Measurements from ENCODE around the gene DPY19L3.

The DPY19L3 gene

DNA sequence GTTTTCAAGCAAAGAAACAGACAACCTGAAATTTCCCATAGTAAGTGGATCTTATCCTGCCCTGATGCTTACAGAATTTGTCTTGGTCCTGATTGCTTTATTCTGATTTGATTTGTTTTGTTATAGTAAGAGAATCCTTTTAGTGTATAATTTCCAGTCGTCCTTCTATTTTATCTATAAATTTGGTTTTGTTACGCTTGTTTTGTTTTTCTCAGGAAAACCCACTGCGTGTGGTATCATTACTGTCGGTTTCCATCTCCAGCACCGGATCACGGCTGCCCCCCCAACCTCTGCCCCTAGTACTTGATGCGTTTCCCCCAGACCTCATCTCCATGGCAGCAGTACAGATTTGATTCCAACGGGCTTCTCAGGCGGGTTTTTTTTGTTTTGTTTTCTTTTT, 117.4 kb downstream of the DPY19L3 start:
- no peak for DNase-seq

- DNase-seq: no peak
These were observed 121.3 kb downstream of the DPY19L3 start for GRCh38 chr19:32526895-32527294.

DNA sequence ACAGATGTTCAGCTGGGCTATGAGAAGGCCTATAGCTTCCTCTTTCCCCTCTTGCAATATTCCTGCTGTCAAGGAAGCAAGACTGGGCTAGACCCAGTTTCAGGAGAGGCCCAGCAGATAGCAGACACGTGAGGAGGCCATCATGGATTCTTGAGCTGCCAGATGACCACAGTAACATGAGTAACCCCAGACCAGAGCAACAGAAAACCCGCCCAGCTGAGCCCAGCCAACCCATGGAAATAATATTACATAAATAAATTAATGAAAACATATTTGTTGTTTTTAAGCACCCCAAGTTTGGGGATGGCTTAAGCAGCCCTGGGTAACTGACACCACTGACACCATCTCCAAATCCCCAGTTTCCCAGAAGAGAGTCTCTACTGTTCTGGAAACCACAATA, 125.2 kb downstream of the DPY19L3 start:
- no peak for DNase-seq

- peak; percentile 61 for DNase-seq
These were observed 126.7 kb downstream of the DPY19L3 start for GRCh38 chr19:32532233-32532632.

Data from OCI-M1 (cell line).